K562 (cell line): ENCODE results near the gene COL15A1. TPM values are rescaled to one million over a fixed set of nuclear protein-coding genes. Genes with fewer than 3 reads are reported as not detected.

Experiments
- BCL6 ChIP-seq: fragments of 250-450 bp; sonication (Bioruptor Pico); IDR thresholded peaks from 2 replicates; pipeline ENCODE4 v1.4.0; 2020
- MAZ ChIP-seq, 2 experiments: fragments of 450-650 bp in 1 of 2; sonication (generic) in 1 of 2; formaldehyde crosslinking; IDR thresholded peaks in 1 of 2; conservative IDR thresholded peaks in 1 of 2; 2 replicates each; pipeline versions ENCODE4 v1.4.0 to v1.5.0; 2020; ENCODE audit warnings: mild to moderate bottlenecking in 1 of 2, missing genetic modification reagents in 1 of 2
- SMARCC2 ChIP-seq: fragments of 450-650 bp; IDR thresholded peaks from 2 replicates; pipeline ENCODE4 v1.6.1; 2017; ENCODE audit warnings: antibody characterized with exemption, moderate library complexity, mild to moderate bottlenecking, low read depth
- polyA plus RNA-seq, 8 experiments: library from polyadenylated mRNA; depleted of rRNA in 4 of 8; stranded (reverse) in 5 of 8; unstranded in 3 of 8; fragments of >200 nt; fragmentation: Nextera tagmentation in 2 of 8; fragmentation: Illumina TruSeq in 1 of 8; extraction: Ambion mirVana in 2 of 8; extraction: Trizol in 1 of 8; gene quantifications; 2 replicates each; pipeline versions ENCODE4 v1.2.1 to v1.2.3, GENCODE V29; 2011 to 2014; ENCODE audit warnings: inconsistent platforms in 1 of 8, missing spikeins in 1 of 8
- total RNA-seq, 7 experiments: library from RNA; depleted of rRNA in 6 of 7; stranded (reverse); fragments of >200 nt in 6 of 7; fragmentation: Illumina TruSeq in 2 of 7; extraction: Trizol in 2 of 7; gene quantifications; 2 replicates each; pipeline versions ENCODE4 v1.2.1 to v1.2.3, GENCODE V29; 2011 to 2021; ENCODE audit warnings: low replicate concordance in 1 of 7
- TF ChIP-seq, protein P1 (sequence below): fragments of 450-650 bp; formaldehyde crosslinking; IDR thresholded peaks from 2 replicates; pipeline ENCODE4 v1.4.0; 2020; ENCODE audit warnings: mild to moderate bottlenecking, moderate library complexity
- TF ChIP-seq, protein P2 (sequence below): sonication (generic); formaldehyde crosslinking; IDR thresholded peaks from 2 replicates; pipeline ENCODE4 v1.8.1; 2023; ENCODE audit warnings: mild to moderate bottlenecking, missing genetic modification reagents

Gene COL15A1
- total and polyA plus RNA-seq, 9 of the 15 experiments (the other 6 are each of a cell fraction or from before 2014, with no cell fraction given): 0.46 to 5.1 (median 2.6) TPM

DNA sequence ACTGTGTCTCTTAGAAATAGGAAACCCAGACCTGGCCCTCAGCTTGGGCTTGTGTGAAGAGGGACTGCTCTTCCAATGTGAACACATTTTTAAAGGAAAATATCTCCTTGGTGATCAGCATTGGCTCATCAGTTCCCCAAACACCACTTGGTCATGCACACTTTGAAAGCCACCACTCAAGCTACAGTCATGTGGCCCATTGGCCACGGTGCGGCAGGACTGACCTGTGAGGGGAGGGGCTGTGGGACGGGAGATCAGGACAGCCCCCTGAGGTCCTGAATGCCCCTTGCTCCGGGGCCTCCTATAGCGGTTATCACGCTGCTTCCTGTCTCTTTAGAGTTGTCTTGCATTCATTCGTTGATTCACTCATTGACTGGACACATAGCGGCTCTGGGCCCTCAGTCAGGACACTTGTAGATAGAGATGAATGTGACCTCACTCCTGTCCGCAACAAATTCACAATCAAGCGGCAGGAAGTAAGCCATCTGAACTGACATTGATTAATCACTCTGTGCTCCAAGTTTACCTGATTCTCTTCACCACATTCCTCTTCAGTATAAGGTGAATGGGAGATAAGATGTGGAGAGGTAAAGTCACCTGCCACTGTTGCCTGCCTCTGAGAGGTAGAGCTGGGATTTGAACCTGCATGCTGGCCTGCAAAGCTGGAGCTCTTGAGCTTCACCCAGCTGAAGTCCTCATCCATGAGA, 73.1 kb downstream of the COL15A1 start (continued):
- TF ChIP-seq MAZ (CRISPR knock-in tag; conservative IDR thresholded peaks at IDR 0.05 in 1 of 2, IDR thresholded peaks at IDR 0.05 in 1 of 2) (0 out of 4 replicates have a peak, but pooled peaks of 1 of the 2 experiments have one; percentile 45), SMARCC2 (no peak), BCL6 (CRISPR knock-in tag) (no peak)
- TF ChIP-seq, protein P1, sequence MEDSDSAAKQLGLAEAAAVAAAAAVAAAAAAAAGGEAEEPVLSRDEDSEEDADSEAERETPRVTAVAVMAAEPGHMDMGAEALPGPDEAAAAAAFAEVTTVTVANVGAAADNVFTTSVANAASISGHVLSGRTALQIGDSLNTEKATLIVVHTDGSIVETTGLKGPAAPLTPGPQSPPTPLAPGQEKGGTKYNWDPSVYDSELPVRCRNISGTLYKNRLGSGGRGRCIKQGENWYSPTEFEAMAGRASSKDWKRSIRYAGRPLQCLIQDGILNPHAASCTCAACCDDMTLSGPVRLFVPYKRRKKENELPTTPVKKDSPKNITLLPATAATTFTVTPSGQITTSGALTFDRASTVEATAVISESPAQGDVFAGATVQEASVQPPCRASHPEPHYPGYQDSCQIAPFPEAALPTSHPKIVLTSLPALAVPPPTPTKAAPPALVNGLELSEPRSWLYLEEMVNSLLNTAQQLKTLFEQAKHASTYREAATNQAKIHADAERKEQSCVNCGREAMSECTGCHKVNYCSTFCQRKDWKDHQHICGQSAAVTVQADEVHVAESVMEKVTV: peak; percentile 41; the same call in 1 of the 2 replicates
- TF ChIP-seq, protein P2, sequence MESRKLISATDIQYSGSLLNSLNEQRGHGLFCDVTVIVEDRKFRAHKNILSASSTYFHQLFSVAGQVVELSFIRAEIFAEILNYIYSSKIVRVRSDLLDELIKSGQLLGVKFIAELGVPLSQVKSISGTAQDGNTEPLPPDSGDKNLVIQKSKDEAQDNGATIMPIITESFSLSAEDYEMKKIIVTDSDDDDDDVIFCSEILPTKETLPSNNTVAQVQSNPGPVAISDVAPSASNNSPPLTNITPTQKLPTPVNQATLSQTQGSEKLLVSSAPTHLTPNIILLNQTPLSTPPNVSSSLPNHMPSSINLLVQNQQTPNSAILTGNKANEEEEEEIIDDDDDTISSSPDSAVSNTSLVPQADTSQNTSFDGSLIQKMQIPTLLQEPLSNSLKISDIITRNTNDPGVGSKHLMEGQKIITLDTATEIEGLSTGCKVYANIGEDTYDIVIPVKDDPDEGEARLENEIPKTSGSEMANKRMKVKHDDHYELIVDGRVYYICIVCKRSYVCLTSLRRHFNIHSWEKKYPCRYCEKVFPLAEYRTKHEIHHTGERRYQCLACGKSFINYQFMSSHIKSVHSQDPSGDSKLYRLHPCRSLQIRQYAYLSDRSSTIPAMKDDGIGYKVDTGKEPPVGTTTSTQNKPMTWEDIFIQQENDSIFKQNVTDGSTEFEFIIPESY (CRISPR knock-in tag): 0 out of 2 replicates have a peak, but pooled peaks have one; percentile 42
